Activated CD8-positive, alpha-beta memory T cell treated with anti-CD3 and anti-CD28 coated beads, Interleukin-2, amount 50 U/mL, for 48 hours (primary cell): ENCODE results near the gene HRCT1.
A peak's percentile ranks its signal among the peaks of the same experiment; 100 is the strongest.

Source experiments
- DNase-seq: peaks from one replicate; pipeline ENCODE4 v3.0.0-alpha.2; 2020

HRCT1 gene

GRCh38 chr9:35945341-35946018 lies 39.5 kb downstream of the HRCT1 start:
- DNase-seq, result peak; percentile 80

DNA sequence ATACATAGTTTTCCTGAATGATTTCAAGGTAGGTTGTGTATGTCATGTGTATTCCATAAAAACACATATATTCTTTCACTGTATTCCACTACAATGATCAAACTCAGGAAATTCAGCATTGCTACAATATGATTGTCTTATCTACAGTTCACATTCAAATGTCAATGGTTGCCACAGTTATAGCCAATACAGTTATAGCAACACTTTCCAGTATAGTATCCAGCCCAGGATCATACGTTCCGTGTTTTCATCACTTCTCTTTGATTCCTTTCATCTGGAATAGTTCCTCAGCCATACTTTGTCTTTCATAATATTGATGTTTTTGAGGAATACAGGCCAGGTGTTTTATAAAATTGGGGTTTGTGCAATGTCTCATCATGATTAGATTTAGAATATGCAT lies 42.4 kb downstream of the HRCT1 start:
- no peak for DNase-seq

- DNase-seq, result no peak
Measured at GRCh38 chr9:35948901-35949318, 42.9 kb downstream of the HRCT1 start.

DNA sequence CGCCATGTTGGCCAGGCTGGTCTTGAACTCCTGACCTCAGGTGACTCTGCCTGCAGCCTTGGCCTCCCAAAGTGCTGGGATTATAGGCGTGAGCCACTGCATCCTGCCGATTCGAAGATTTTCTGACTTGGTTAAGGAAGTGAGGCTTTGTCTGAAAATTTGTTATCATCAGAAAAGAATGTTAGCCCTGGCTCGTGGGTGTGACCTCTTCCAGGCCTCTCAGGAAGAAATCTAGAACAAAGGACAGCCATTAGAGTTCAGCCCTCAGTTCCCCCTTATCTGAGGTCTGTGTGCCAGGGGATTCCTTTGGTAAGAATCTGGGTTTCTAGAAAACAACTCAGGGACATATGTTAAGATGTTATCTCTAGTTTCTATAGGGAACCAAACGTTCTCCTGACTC lies 45.7 kb downstream of the HRCT1 start:
- no peak for DNase-seq

GRCh38 chr9:35952526-35953191 lies 46.7 kb downstream of the HRCT1 start:
- no peak for DNase-seq

- DNase-seq, result no peak
Measured at GRCh38 chr9:35954942-35955546, 49.0 kb downstream of the HRCT1 start.

DNA sequence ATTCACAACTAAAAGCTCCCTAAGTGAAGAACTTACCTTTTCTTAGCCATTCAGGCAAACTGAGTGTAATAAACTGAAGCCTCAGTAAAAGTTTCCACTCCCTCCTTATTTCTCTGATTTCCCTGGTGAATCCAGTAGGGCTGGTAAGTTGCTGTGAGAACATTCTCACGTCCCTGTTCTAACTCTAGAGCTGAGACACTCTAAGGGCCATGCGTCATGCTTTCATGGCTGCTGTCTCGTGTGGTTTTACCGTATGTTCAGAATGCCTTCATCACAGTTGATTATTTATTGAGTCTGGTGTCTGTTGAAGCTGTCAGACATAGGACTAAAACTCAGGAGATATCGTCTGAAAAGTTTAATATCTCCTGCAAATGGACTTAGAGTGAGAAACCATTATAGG lies 50.6 kb downstream of the HRCT1 start:
- DNase-seq, result no peak
